Measurements from ENCODE around the gene FBXL13.

GRCh38 chr7:102841290-102841689, 233.3 kb downstream of the FBXL13 start:
- TF ChIP-seq CTCF (conservative IDR thresholded peaks at IDR 0.05; ENCODE audit: low read depth in 2 of 2) (no peak), POLR2AphosphoS5 (IDR thresholded peaks at IDR 0.05; ENCODE audit: low read depth) (no peak), EZH2 (IDR thresholded peaks at IDR 0.05; ENCODE audit: low read depth, unreplicated experiment) (no peak), REST (IDR thresholded peaks at IDR 0.05; ENCODE audit: unreplicated experiment) (no peak), EZH2phosphoT487 (IDR thresholded peaks at IDR 0.05; ENCODE audit: unreplicated experiment) (no peak), ZNF331 (CRISPR knock-in tag; IDR thresholded peaks at IDR 0.05; ENCODE audit: low read depth) (no peak), JUNB (IDR thresholded peaks at IDR 0.05; ENCODE audit: unreplicated experiment) (no peak), ETS1 (IDR thresholded peaks at IDR 0.05) (no peak), CREB1 (CRISPR knock-in tag; IDR thresholded peaks at IDR 0.05; ENCODE audit: low read depth) (no peak), ZNF462 (CRISPR knock-in tag; IDR thresholded peaks at IDR 0.05) (no peak), ZNF114 (CRISPR knock-in tag; IDR thresholded peaks at IDR 0.05) (no peak)

Data from GM23338 (cell line).